ENCODE data around the gene INTS1.

DNA sequence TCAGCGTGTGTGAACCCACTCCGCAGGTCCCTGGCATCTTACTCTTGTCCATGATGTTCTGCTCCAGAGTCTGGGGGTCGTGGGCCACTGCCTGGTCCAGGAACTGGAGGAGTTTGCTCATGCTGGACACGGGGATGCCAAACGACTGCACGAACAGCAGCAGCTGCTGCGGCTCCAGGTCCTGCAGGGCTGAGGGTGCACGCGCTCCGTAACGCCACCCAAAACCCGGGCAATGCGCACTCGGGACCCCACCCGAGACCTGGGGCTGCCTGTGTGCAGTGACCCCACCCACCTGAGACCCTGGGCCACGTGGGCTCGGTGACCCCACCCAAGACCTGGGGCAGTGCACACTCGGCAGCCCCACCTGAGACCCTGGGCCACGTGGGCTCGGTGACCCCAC, 22.9 kb downstream of the INTS1 start:
- TF ChIP-seq, protein P1, sequence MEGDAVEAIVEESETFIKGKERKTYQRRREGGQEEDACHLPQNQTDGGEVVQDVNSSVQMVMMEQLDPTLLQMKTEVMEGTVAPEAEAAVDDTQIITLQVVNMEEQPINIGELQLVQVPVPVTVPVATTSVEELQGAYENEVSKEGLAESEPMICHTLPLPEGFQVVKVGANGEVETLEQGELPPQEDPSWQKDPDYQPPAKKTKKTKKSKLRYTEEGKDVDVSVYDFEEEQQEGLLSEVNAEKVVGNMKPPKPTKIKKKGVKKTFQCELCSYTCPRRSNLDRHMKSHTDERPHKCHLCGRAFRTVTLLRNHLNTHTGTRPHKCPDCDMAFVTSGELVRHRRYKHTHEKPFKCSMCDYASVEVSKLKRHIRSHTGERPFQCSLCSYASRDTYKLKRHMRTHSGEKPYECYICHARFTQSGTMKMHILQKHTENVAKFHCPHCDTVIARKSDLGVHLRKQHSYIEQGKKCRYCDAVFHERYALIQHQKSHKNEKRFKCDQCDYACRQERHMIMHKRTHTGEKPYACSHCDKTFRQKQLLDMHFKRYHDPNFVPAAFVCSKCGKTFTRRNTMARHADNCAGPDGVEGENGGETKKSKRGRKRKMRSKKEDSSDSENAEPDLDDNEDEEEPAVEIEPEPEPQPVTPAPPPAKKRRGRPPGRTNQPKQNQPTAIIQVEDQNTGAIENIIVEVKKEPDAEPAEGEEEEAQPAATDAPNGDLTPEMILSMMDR (IDR thresholded peaks at IDR 0.05): no peak
- TF ChIP-seq POLR2A (IDR thresholded peaks at IDR 0.05) (no peak), EP300 (IDR thresholded peaks at IDR 0.05; ENCODE audit: low read depth) (no peak)

All from transverse colon (tissue), 3 donors.